T-helper 1 cell treated with Interleukin-12 subunit alpha and Interleukin-12 subunit beta and Interleukin-4 antibody, amounts not matched to agents 30 μg/mL and 1 μg/mL, for 36 hours (primary cell): ENCODE measurements around the gene LCNL1.
A peak's percentile ranks its signal among the peaks of the same experiment; 100 is the strongest.
"Not testable (repeated sequence)": the region's sequence is repeated elsewhere in the genome, so short reads cannot be mapped to it uniquely, and the experiment has no call there.

Experiments
- H3K27ac Mint-ChIP-seq: one replicate; pipeline ENCODE4 v1.8.0; 2021; ENCODE audit warnings: mild to moderate bottlenecking, mixed read lengths
- H3K27me3 Mint-ChIP-seq: one replicate; pipeline ENCODE4 v1.8.0; 2021; ENCODE audit warnings: low read depth, mixed read lengths
- H3K36me3 Mint-ChIP-seq: one replicate; pipeline ENCODE4 v1.8.0; 2021; ENCODE audit warnings: low read depth, mixed read lengths
- H3K4me1 Mint-ChIP-seq: one replicate; pipeline ENCODE4 v1.8.0; 2021; ENCODE audit warnings: low read depth, mixed read lengths
- H3K4me3 Mint-ChIP-seq: one replicate; pipeline ENCODE4 v1.8.0; 2021; ENCODE audit warnings: mild to moderate bottlenecking, moderate library complexity, mixed read lengths
- H3K9me3 Mint-ChIP-seq: one replicate; pipeline ENCODE4 v1.8.0; 2021; ENCODE audit warnings: mixed read lengths

Gene LCNL1

DNA sequence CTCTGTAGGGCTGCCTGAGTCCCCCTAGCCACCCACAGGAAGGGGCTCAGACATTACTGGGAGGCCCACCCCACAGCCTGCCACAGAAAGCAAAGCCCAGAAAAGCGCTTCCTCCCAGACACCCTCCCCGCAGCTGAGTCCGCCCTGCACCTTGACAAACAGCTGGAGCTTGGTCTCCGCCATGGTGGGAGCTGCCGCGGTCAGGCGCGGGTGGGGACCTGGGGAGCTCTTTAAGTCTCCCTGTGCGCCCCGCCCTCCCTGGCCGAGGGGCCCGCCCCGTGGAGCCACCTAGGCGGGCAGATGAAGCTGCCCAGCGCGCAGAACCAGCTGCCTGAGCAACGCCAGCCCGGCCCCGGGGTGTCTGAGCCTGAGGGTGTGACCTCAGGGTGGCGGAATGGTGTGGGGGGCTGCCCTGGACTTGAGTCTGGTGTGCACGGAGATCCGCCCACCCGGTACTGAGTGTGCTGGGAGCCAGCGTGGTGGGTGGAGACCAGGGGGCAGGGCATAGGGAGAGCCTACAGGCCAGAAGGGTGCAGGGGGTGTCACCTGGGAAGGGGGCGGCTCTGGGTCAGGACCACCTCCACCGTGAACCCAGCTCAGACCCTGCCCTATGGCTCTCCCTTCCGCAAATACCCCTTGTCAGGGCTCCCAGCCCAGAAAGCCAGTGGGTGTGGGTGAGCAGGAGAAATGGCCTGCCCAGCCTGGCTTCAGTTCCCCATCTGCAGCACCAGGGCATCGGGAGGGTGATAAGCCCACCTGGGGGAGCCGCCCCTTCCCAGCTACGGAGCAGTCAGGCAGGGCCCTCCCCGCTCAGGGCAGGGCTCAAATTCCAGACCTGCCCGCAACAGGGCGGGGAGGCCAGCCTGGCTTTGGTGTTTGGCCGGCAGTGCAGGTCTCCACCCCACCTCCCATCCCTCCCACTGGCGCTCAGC, 13.8 kb downstream of the LCNL1 start, which contains the start of gene CLIC3:
TSS of gene CLIC3 (minus strand) at position 208 of the 932 bp plus-strand sequence. CDS start at position 183, 25 bp downstream.
- Mint-ChIP-seq H3K4me3 (peak within 1 kb of the TSS; percentile 25), H3K9me3 (no peaks in the 10 kb centered on the region), H3K4me1 (peaks cover 28% of the 10 kb centered on the region), H3K27me3 (peaks cover 4% of the 10 kb centered on the region), H3K36me3 (peaks cover 9% of the 10 kb centered on the region), H3K27ac (peak within 1 kb of the TSS; percentile 52)

- Mint-ChIP-seq H3K27me3 (peaks cover 4% of the 10 kb centered on the region), H3K27ac (peak overlapping the region; percentile 73), H3K9me3 (no peaks in the 10 kb centered on the region), H3K36me3 (peaks cover 9% of the 10 kb centered on the region), H3K4me3 (peak overlapping the region; percentile 64), H3K4me1 (peaks cover 27% of the 10 kb centered on the region)
These were observed 14.6 kb downstream of the LCNL1 start for GRCh38 chr9:136997371-136997770.

DNA sequence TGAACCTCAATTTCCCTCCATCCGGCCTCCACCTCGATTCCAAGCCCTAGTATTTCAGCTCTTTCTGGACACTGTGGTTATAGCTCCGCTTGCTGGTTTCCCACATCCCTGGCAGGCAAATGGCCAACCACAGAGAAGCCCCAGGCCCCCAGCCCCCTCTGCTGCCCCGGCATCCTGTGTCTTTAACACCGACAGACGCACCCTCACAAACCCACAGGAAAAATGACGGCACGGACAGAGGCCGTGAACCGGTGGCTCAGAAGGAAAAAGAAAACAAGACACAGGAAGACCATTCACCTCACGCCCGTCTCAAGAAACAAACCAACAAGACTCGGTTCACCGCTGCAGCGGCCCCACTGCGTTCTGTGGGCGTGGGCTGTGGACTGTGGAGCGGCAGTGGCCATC, 15.0 kb downstream of the LCNL1 start:
- Mint-ChIP-seq H3K27ac (peak overlapping the region; percentile 73), H3K4me3 (peak overlapping the region; percentile 64), H3K4me1 (peaks cover 27% of the 10 kb centered on the region)

DNA sequence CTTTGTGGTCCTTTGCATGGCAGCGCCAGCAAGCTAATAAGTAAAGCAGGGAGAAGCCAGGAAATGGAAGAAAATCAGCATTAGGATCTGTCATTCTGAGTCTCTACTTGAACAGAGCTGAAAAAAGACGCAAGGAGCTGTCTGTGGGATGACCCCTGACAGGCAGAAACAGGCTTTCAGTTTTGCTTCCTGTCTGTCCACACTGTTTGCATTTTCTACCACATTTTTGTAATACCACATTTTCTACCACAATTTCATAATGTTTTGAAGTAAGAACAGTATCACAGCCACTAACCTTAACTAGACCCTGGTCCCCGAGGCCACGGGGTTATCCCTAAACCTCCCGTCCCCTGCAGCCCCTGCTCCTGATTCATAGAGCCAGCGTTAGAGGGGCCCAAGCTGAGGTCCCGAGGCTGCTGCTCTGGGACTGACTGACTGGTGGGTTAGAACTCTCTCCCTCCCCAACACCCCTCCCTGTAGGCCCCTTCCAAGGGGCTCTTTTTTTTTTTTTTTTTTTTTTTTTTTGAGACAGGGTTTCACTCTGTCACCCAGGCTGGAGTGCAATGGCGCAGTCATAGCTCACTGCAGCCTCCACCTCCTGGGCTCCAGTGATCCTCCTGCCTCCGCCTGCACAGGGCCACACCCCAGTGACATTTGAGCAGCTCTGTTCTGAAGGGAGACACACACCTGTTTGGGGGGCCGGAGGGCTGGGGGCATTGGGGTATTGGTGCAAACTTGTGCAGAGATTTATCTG, 17.6 kb downstream of the LCNL1 start:
- H3K4me3 Mint-ChIP-seq: peak overlapping the region; percentile 11
- H3K27me3 Mint-ChIP-seq: peaks cover 4% of the 10 kb centered on the region

More for the DNA sequence above, 15.0 kb downstream of the LCNL1 start:
- Mint-ChIP-seq H3K9me3 (no peaks in the 10 kb centered on the region), H3K36me3 (peaks cover 7% of the 10 kb centered on the region), H3K27me3 (peaks cover 4% of the 10 kb centered on the region)

GRCh38 chr9:137001857-137002645, 19.3 kb downstream of the LCNL1 start:
- Mint-ChIP-seq H3K4me3 (no peak overlapping the region), H3K27ac (no peak overlapping the region), H3K27me3 (peaks cover 4% of the 10 kb centered on the region), H3K36me3 (no peaks in the 10 kb centered on the region), H3K9me3 (no peaks in the 10 kb centered on the region), H3K4me1 (peaks cover 19% of the 10 kb centered on the region)

More for the DNA sequence above, 17.6 kb downstream of the LCNL1 start:
- Mint-ChIP-seq H3K9me3 (no peaks in the 10 kb centered on the region), H3K4me1 (peaks cover 22% of the 10 kb centered on the region), H3K36me3 (no peaks in the 10 kb centered on the region), H3K27ac (peak overlapping the region; percentile 75)

DNA sequence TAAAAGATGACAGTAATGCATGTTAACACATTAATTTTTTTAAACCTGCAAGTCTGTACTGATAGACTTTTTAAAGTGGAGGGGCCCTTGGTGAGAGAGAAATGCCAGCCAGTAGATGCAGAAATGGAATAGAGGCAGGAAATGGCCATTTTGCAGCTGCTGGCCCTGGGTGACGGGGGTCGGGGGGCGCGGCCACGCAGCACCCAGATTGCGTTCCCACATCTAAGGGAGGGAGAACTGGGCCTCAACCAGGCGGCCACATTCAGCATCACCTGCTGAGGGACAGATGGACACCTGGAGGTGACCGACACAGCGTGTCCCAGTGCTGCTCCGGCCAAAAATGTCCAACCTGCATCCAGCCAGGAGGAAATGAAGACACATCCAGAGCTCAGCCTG, 19.9 kb downstream of the LCNL1 start:
- Mint-ChIP-seq H3K27me3 (peaks cover 2% of the 10 kb centered on the region), H3K27ac (no peak overlapping the region), H3K4me3 (no peak overlapping the region), H3K9me3 (no peaks in the 10 kb centered on the region), H3K36me3 (no peaks in the 10 kb centered on the region), H3K4me1 (peaks cover 17% of the 10 kb centered on the region)

GRCh38 chr9:137004285-137004684, 21.5 kb downstream of the LCNL1 start:
- H3K27me3 Mint-ChIP-seq, H3K4me3 Mint-ChIP-seq, H3K27ac Mint-ChIP-seq, H3K9me3 Mint-ChIP-seq, H3K36me3 Mint-ChIP-seq: not testable (repeated sequence)
- H3K4me1 Mint-ChIP-seq: peaks cover 10% of the 10 kb centered on the region

DNA sequence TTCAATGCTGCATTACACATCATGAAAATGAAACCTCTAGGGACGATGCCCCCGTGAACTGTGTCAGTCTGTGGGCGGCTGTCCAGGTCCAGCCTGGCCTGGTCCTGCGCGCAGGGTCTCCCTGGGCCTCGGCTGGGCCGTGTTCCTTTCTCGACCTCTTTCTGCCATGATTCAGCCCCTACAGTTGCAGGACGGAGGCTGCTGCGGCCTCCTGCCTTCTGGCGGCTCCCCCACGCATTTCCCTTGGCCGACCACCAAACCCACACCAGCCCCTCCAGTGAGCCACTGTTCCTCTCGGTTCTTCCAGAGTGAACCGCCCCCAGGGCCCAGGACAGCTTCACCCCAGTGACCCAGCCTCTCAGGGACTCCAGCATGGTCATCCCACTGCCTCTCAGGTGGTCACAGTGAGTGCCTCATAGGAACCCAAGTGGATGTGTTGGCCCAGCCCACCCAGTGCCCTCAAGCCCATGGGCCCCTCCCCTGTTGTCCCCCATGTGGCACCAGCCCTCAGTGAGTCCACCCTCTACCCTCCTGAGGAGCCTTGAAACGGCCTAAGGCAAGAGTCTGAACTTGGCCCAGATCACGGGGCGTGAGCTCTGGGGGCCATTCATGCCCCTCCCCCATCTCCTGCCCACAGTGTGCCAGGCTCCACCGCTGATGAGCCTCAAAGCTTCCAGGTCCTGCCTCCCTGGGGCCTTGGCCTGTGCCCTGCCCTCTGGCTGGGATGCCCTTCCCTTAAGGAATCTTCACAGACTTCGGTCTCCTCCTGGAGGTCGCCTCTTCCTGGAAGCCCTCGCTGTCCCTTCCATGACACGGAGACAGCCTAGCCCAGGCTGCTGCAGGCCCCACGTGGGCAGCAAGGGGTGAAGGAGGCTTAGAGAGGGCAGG, 23.6 kb downstream of the LCNL1 start:
- no peaks in the 10 kb centered on the region for H3K9me3 Mint-ChIP-seq
- H3K27me3 Mint-ChIP-seq: no peaks in the 10 kb centered on the region
- no peak overlapping the region for H3K4me3 Mint-ChIP-seq
- no peaks in the 10 kb centered on the region for H3K36me3 Mint-ChIP-seq
- no peak overlapping the region for H3K27ac Mint-ChIP-seq
- H3K4me1 Mint-ChIP-seq: peaks cover 2% of the 10 kb centered on the region

GRCh38 chr9:137007108-137007815, 24.5 kb downstream of the LCNL1 start:
- peaks cover 2% of the 10 kb centered on the region for H3K4me1 Mint-ChIP-seq
- no peaks in the 10 kb centered on the region for H3K9me3 Mint-ChIP-seq
- no peak overlapping the region for H3K27ac Mint-ChIP-seq
- H3K36me3 Mint-ChIP-seq: no peaks in the 10 kb centered on the region
- H3K4me3 Mint-ChIP-seq: no peak overlapping the region
- no peaks in the 10 kb centered on the region for H3K27me3 Mint-ChIP-seq

DNA sequence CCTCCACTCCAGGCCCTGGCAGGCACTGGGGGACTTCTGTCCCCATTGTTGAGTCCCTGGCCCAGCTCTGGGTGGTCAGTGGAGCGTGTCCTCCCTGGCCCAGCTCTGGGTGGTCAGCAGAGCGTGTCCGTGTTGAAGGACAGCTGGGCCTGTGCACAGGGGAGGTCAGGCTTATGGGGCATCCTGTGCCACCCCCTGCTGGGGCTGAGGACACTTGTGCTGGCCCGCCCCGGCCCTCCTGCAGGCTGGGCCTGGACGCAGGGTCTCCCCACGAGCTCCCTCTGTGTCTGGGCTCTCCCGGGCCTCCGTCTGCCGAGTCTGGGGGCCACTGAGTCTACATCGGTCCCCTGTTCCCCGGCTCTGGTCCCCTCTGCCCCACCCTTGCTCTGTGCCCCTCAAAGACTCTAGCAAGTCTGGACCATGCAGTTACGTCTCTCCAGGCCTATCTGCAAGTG, 25.1 kb downstream of the LCNL1 start:
- no peak overlapping the region for H3K27ac Mint-ChIP-seq
- H3K36me3 Mint-ChIP-seq: no peaks in the 10 kb centered on the region
- H3K27me3 Mint-ChIP-seq: no peaks in the 10 kb centered on the region
- no peak overlapping the region for H3K4me3 Mint-ChIP-seq
- H3K9me3 Mint-ChIP-seq: no peaks in the 10 kb centered on the region
- peaks cover 2% of the 10 kb centered on the region for H3K4me1 Mint-ChIP-seq

GRCh38 chr9:137008312-137008711, 25.5 kb downstream of the LCNL1 start:
- Mint-ChIP-seq H3K4me1 (peaks cover 2% of the 10 kb centered on the region), H3K36me3 (no peaks in the 10 kb centered on the region), H3K27ac (no peak overlapping the region), H3K27me3 (no peaks in the 10 kb centered on the region), H3K9me3 (no peaks in the 10 kb centered on the region), H3K4me3 (no peak overlapping the region)

- H3K27me3 Mint-ChIP-seq: no peaks in the 10 kb centered on the region
- peaks cover 2% of the 10 kb centered on the region for H3K4me1 Mint-ChIP-seq
- H3K27ac Mint-ChIP-seq: no peak overlapping the region
- H3K36me3 Mint-ChIP-seq: no peaks in the 10 kb centered on the region
- no peaks in the 10 kb centered on the region for H3K9me3 Mint-ChIP-seq
- no peak overlapping the region for H3K4me3 Mint-ChIP-seq
These were observed 26.4 kb downstream of the LCNL1 start for GRCh38 chr9:137009217-137009616.
